GM21737 (cell line): ENCODE data around the gene PDE4D.

ENCODE experiments used
- ATAC-seq: cut with Tn5 transposase; IDR thresholded peaks from one replicate; pipeline ENCODE4 v1.9.1; 2021; ENCODE audit warnings: mild to moderate bottlenecking, moderate library complexity; ENCODE audit not compliant: unreplicated experiment

Gene PDE4D

DNA sequence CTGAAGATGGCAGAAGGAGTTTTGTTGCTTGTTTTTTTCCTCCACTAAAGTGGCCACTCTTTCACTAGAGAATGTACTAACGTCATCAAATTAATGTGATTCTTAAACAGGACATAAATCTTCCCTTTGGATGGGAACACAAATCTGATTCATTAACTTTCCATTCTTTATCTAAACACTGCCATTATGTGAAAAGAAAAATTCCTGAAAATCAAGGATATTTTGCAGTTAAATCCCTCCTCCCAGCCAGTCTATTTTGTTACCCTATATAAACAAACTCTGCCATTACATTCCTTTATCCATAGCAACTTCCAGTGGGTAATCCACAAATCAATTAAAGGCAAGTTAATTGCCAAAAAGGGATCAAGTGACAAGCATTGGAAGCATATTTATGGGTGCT, 546.5 kb downstream of the PDE4D start:
- no peak for ATAC-seq

DNA sequence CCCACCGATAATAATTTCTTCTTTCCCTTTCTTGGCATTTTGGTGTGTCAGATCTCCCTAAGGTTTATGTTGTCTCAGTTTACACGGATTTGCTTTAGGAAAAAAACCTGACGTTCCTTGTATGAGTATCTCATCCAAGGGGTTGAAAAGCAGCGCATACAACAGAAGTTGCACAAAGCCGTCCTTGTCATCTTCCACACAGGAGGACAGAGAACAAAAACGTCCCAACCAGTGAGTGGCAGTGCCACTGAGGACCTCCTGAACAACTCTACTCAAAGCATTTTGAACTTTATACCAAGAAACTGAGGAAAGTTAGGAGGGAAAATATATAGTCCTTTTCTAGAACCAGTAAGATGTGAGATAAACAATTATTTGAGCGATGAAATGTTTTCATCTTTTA, 547.0 kb downstream of the PDE4D start:
- ATAC-seq = no peak

DNA sequence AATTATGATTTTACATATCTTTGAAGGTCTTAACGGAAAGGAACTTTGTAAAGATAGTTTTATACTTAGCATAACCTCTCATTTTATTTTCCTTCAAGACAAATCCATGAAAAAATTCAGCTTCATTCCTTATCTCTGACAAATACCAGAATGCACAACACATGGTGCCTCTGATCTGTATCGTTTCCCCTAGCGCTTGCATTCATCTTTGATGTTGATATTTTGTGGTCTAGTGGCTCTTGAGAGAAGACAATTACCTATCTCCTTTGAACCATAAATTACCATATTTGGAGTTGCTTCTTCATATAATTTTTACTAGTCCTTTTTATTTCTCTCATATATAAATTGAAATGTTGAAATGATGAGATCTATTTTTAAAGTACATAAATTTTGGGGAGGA, 551.3 kb downstream of the PDE4D start:
- no peak for ATAC-seq

DNA sequence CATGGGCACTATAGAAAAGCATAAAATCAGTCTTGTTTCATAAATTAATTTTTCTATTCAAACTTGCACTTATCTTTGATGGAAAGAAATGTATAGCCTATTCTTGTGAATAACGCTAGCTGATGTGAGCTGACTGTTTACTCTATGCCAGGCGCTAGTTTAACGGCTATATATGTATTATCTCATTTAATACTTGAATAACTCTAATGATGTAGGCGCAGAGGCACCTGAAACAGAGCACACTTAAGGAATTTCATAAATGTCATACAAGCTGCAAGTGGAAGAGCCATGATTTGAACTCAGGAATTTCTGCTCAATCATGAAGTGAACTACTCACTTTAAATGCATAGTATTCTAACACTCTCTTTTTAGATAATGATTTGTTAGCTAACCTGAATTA, 551.8 kb downstream of the PDE4D start:
- ATAC-seq = no peak

DNA sequence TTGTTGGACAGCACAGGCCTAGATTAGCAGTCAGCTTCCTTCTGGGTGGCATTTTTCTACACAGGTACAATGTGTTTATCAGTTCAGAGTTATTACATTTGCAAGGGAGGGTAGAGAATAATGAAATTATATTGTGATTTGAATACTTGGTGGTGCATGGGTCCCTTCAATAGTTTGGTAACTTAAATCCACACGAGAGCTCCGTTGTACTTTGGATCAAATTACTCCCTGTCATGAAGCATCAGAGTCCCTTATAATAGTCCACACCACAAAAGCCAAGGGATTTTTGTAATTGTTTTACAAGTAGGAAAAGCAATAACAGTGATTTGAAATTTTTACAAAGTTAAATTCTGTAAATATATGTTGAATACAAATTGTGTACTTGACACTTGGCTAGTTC, 552.4 kb downstream of the PDE4D start:
- no peak for ATAC-seq

DNA sequence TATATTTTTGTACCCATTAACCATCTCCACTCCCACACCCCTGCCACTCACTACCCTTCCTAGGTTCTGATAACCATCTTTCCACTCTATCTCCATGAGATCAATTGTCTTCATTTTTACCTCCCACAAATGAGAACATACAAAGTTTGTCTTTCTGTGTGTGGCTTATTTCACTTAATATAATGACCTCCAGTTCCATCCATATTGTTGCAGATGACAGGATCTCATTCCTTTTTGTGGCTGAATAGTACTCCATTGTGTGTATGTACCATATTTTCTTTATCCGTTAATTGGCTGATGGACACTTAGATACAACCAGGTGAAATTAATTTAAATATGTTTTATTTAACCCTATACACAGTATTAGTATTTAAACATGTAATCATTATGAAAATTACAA, 552.9 kb downstream of the PDE4D start:
- ATAC-seq = no peak

DNA sequence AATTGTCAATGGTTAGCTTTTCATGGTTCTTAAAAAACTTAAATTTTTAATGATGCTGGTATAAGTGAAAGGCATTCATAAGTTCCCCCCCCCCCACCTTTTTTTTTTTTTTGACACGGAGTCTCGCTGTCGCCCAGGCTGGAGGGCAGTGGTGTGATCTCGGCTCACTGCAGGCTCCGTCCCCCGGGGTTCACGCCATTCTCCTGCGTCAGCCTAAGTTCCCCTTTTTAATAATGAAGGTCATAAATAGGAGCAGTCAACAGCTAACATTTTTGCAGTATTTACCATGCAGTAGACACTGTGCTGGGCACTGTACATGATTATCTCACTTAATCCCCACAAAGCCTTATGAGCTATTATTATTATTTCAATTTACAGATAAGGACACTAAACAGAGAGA, 556.3 kb downstream of the PDE4D start:
- ATAC-seq = no peak

DNA sequence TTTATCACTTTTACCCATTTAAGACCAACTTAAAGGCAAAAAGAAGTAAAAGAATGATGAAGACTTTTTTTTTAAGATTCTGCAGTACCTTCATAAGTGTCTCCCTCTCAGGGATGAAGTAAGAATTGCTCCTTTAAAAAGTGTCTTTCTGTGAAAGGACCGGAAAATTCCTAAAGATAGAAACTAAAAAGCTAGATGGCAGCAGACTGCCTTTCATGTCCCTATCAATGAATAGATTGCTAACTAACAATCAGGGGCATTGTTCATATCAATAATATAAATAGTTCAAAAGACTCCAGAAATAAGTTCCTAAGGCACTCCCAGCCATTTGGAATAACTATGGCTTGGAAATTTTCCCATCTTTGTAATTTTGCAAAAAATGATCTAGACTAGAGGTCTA, 558.0 kb downstream of the PDE4D start:
- ATAC-seq = no peak

DNA sequence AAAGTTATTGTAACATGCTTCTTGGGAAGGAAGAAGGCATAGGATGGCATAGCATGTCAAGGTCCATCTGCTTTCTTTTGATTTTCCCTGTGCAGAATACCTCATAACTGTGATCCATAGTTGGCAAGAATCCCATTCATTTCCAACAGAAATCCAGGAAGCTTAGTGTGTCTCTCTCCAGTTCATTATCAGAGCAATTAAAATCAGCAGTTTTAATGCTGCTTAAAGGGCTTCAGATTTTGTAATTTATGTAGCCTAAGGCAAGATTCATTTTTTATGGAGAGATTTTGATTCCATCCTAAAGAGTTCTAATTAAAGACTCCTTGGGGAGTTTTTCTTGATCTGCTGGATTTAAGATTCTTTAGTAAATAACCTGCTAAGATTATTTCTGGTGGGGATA, 560.1 kb downstream of the PDE4D start:
- ATAC-seq = no peak

DNA sequence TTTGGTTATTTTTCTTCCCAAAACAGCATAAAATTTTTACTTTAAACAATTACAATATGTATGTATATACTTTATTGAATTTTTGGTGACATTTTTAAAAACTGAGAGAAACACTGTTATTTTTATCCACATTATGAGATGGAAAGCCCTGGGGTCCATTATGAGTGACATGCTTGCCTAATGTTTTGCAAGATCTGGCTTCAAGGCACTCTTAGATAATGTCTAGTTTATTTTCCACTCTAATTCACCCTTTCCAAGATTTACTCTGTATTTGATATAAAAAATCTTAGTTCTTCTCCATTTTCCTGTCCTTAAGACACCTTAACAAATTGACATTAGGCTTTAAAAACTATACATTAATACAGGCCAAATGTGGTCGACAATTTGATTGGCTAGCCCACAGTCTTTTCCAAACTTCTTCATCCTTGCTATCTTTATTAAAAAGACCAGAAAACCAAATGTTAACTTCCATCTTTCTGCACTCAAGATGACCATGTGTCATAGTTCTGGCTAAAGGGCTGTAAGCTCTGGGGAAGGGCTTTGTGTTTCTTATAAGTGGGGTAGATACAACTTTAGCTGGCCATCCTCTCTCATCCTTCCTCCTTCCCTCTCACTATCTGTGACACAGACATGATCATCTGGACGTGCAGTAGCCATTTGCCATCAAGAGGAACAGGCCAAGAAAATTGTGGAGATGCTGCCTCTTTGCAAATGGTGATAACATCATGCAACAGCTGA, 561.1 kb downstream of the PDE4D start:
- ATAC-seq = no peak

DNA sequence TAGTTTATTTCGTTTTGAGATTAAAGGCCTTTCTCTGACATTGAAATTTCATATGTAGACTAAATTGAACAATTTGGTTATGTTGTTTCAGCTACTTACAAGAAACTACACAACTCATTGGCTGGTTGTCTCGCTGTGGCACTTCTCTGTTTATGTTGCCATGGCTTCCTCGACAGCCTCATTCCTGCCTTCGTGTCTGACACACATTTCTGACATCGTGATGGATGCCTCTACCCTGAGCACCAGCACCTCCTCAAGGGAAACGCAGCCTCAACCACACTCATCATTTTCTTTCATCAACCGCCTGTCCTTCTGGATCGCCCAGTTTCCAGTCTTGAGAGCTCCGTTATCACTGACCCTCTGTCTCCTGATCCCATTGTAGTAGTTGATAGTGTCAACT, 562.8 kb downstream of the PDE4D start:
- no peak for ATAC-seq

DNA sequence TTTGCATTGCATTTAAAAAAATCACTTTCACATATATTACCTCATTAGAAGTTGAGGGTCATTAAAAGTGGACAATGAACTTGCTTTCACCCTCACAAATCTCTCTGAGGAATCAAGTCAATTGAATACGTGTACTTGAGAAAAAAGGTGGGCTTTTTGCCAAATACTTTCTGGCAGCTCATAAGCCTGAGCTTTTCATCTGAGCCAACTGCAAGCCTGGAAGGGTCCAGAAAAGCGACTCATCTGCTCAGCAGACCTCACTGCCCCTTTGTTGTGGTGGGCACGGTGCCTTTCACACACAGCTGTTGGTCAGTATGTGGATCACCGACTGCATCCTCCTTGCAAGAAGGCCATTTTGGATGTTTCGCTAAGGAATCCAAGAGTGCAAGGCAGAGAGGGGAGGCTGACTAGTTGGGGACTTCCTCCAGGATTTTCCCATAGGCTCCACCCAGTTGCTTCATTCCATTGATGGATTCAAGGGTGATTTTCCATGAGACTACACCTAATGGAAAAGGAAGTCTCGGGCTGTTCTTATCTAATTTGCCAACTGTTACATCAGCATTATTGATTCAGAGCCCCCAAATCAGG, 564.7 kb downstream of the PDE4D start:
- ATAC-seq = no peak

DNA sequence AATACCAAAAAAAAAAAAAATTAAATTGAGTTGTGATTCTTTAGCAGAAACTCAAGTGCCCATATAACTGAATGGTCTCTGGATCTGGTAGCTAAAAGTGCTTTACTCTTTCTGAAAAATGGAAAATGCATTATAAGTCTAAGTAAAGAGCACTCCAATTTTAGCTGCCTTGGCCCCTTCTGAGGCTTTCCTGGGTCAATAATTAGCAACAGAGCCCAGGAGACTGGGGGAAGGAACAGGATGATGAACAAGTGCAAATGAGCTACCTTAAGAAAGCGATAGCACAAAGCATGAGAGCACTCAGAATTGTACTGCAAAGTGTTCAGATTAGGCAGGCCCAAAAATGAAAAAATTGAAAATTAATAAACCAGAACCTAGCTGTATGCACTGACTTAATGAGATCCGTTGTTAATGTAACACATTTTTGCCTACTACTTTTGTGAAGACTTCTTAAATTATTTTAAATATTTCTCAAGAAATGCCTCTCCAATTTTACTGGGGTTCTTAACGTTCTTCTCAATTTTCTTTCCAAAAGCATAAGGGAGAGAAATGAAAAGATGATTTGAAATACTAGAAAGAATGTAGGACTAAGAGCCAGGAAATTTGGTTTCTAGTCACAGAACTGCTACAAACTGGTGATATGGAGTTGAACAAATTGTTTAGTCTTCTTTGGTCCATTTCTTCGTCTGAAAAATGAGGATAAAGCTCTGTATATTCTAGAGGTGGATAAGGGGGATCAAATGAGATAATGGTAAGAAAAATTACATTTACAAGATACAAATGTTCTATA, 566.1 kb downstream of the PDE4D start:
- ATAC-seq = no peak

DNA sequence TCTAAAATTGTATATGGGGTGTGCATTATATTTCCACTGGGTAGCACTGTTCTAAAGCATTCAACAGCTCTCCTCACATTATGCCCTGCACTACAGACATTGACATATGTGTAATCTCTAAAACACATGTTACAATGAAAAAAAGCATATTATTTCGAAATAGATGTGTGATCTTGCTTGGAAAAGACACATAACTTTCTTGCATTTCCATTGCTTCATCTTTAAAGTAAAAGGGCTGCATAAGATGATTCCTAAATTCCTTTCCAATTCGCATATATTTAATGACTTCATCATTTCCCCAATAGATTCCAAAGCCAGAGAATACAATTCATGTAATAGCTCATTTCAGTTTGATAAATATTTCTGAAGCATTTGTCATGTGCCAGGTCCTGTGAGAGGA, 566.9 kb downstream of the PDE4D start:
- ATAC-seq = no peak

DNA sequence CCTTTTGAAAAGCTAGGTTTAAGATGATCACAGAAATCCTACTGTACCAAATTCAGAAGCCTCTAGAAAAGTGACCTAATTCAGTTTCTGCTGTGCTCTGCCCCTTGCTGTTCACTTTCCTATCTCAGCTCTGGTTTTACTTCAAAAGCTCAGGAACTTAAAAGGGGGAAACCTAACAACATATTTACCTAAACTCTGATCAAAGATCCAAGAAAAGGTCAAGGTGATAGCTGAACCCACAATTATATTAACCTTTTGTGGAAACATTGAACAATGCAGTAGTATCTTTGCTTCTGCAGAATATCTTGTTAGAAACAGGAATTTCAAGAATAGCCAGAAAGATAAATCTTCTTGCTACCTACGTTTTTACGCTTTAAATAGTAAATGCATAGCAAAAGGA, 568.5 kb downstream of the PDE4D start:
- ATAC-seq = no peak

DNA sequence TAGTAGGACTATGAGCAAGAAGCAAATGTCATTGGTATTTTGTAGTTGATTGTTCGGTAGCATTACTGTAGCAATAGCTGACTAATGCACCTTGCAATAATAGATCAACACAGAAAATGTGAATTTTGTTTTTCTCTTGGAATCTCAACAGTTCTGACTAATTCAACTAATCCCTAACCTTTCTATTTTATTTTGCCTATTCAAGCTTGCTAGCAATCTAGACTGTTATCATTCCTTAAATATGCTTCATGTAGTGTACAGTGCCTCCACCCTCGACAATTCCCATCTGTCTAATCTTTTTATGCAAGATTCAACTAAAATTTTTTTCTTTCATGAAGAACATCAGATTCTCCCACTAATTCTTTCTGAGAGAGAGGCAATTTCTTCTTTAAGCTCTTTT, 570.6 kb downstream of the PDE4D start:
- ATAC-seq = no peak

DNA sequence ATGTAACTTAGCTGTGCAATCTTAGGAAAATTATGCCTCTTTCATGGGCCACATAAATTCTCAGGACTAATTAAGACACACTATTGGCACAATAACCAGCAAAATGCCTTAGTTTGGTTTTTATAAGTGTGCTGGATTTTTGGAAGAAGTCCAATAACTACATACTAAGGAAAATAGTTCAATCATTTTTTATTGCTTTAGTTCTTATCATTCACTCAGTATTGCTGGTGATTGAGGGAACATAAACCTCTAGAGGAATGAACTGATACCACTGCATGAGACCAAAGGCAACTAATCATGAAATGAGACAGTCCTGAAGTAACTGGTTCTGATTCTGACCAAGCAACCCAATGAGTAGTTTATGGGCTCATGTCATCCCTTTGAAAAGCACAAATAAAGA, 571.5 kb downstream of the PDE4D start:
- ATAC-seq = no peak

DNA sequence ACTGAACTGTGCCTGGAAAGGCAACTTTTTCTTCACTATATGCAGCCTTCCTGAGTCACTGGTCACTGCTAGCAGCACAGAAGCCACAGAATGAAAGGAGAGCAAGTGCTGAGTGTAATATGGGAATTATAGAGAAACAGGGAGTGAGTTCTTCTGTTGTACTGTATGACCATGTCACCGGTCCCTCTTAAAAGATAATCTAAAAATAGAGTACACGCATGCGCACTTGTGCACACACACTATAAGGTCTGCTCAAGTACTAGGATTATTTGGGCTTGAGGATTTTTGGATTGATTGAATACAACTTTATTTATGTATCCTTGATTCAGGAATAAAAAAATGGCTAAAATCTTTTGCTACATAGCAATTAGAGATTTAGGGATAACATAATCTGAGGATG, 571.9 kb downstream of the PDE4D start:
- no peak for ATAC-seq

DNA sequence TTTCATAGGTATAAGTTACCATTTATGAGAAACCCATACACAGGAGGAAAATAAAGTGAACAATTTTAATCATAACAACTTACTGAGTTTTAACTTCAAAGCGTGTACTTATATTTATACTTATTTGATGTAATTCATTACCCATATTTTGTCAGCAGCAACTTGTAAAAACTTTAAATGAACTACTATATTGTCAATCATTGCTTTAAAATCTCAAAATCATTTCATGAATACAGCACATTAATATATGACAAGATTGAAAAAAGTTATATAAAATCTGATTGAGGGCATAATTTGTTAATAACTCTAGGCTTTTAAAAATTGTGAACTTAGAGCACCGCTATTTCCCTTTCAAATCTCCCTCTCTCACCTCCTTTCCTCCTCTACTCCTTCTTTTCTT, 573.1 kb downstream of the PDE4D start:
- no peak for ATAC-seq

DNA sequence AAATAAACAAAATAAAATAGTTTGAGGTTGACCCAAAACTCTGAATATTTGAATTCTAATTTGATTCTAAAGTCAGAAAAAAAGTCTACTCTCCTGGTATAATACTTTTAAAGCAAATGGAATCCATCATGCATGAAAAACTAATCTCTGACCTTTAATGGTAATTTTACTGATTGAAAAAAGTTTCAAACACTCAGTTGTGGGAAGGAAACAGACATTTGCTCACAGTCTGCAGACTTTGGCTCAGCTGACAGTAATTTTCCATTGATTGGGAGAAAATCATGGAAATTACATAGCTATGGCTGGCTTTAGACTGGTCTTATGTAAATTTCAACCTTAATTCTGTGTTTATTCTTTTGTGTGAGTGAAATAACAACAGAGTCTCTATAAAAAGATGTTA, 574.3 kb downstream of the PDE4D start:
- ATAC-seq = no peak

DNA sequence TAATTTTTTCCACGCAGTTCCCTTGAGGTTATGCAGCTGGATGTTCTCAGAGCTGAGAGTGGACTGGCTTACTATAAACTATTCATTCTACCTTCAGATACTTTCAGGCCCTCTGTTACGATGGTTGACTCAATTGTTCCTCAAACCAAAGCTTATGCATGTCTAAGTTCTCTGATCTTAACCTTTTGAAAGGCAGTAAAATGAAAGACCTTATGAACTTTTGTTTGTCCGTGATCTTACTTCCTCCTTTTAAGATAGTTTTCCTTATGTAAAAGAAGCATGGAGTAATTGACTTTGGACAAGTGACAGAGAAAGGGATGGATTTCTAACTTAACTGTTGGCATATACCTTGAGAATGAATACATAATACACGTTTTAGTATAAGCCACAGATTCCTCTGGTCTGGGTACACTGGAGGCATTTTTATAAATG, 575.7 kb downstream of the PDE4D start:
- no peak for ATAC-seq
